Calu3 (cell line): ENCODE results near the gene PKD2L1. TPM values are rescaled to one million over a fixed set of nuclear protein-coding genes. Genes with fewer than 3 reads are reported as not detected.

ENCODE experiments used
- BruUV-seq: library from RNA; stranded (reverse); fragments of 400-500 nt; replicated peaks from 2 replicates; lab custom pipeline; 2021; lab: Mats Ljungman, UMichigan
- CTCF ChIA-PET: fragments of 300-600 bp; sonication (Branson Sonifier 250); formaldehyde crosslinking; loops from one replicate; lab custom pipeline; 2022; ENCODE audit warnings: antibody characterized with exemption; lab: Charles Lee
- DNase-seq: peaks from one replicate; pipeline ENCODE4 v3.0.0; 2022
- H3K27ac Mint-ChIP-seq: one replicate; pipeline ENCODE4 v1.8.0; 2022; ENCODE audit warnings: mixed read lengths; ENCODE audit not compliant: unreplicated experiment
- H3K27me3 Mint-ChIP-seq: one replicate; pipeline ENCODE4 v1.8.0; 2022; ENCODE audit warnings: mixed read lengths; ENCODE audit not compliant: unreplicated experiment
- H3K36me3 Mint-ChIP-seq: one replicate; pipeline ENCODE4 v1.8.0; 2022; ENCODE audit warnings: mild to moderate bottlenecking, moderate library complexity, mixed read lengths; ENCODE audit not compliant: insufficient read depth, unreplicated experiment
- H3K4me1 Mint-ChIP-seq: one replicate; pipeline ENCODE4 v1.8.0; 2022; ENCODE audit warnings: mild to moderate bottlenecking, low read depth, mixed read lengths; ENCODE audit not compliant: unreplicated experiment
- H3K4me3 Mint-ChIP-seq: one replicate; pipeline ENCODE4 v1.8.0; 2022; ENCODE audit warnings: mild to moderate bottlenecking, low read depth, moderate library complexity, mixed read lengths; ENCODE audit not compliant: unreplicated experiment
- H3K9me3 Mint-ChIP-seq: one replicate; pipeline ENCODE4 v1.8.0; 2022; ENCODE audit warnings: low read depth, mixed read lengths; ENCODE audit not compliant: unreplicated experiment
- intact Hi-C: fragments of 100-400 bp; cut with micrococcal nuclease; formaldehyde crosslinking; loops from one replicate; pipeline ENCODE4 v1.10.0; 2022; ENCODE audit not compliant: unreplicated experiment
- total RNA-seq: library from RNA; stranded (reverse); gene quantifications from 2 replicates; pipeline ENCODE4 v1.2.3, GENCODE V29; 2022
- TF ChIP-seq, protein P1 (sequence below): fragments of 200-600 bp; IDR thresholded peaks from one replicate; pipeline ENCODE4 v1.8.0; 2022; ENCODE audit warnings: antibody characterized with exemption; ENCODE audit not compliant: unreplicated experiment

PKD2L1 gene
- total RNA-seq, 1 experiment from 2014 or later, result not detected

DNA sequence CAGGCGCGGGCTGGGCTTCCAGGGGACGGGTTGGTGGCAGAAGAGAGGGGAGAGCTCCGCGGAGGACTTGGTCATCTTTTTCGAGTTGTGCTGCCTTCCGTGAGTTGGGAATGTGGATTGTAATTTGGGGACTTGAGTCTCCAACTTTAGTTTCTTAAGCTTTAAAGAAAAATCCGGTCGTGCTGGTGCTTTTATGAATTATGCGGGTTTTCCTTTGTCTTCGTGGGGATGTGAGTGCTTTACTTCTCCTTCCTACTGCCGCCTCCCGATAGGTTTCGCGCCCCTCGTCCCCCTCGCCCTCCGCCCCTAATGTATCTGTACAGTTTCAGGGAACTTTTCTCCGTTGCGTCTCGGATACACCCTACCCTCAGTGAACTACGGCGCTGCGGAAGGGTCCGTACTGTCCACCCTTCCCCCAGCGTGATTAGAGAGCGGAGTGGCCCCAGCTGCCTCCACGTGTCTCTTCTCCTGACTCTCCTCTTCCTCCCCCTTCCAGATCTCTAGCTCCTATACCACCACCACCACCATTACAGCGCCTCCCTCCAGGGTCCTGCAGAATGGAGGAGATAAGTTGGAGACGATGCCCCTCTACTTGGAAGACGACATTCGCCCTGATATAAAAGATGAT lies 17.7 kb upstream of the PKD2L1 start:
- Mint-ChIP-seq H3K4me3 (peak overlapping the region; percentile 96), H3K27ac (peak overlapping the region; percentile 91), H3K4me1 (peaks cover 42% of the 10 kb centered on the region), H3K27me3 (no peaks in the 10 kb centered on the region), H3K36me3 (peaks cover 72% of the 10 kb centered on the region), H3K9me3 (no peaks in the 10 kb centered on the region)
- TSS peak; percentile 45 for BruUV-seq
- TF ChIP-seq, protein P1, sequence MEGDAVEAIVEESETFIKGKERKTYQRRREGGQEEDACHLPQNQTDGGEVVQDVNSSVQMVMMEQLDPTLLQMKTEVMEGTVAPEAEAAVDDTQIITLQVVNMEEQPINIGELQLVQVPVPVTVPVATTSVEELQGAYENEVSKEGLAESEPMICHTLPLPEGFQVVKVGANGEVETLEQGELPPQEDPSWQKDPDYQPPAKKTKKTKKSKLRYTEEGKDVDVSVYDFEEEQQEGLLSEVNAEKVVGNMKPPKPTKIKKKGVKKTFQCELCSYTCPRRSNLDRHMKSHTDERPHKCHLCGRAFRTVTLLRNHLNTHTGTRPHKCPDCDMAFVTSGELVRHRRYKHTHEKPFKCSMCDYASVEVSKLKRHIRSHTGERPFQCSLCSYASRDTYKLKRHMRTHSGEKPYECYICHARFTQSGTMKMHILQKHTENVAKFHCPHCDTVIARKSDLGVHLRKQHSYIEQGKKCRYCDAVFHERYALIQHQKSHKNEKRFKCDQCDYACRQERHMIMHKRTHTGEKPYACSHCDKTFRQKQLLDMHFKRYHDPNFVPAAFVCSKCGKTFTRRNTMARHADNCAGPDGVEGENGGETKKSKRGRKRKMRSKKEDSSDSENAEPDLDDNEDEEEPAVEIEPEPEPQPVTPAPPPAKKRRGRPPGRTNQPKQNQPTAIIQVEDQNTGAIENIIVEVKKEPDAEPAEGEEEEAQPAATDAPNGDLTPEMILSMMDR, result no peak
- DNase-seq, result no peak
- intact Hi-C loops, result loop anchor here (2.0 kb wide), 1 partner anchor 25 kb away; no protein-coding TSS in a partner anchor
- CTCF ChIA-PET, result interaction anchor here (2.9 kb wide), 1 partner anchor 23 kb away, joined by 12 read pairs; no protein-coding TSS in a partner anchor

DNA sequence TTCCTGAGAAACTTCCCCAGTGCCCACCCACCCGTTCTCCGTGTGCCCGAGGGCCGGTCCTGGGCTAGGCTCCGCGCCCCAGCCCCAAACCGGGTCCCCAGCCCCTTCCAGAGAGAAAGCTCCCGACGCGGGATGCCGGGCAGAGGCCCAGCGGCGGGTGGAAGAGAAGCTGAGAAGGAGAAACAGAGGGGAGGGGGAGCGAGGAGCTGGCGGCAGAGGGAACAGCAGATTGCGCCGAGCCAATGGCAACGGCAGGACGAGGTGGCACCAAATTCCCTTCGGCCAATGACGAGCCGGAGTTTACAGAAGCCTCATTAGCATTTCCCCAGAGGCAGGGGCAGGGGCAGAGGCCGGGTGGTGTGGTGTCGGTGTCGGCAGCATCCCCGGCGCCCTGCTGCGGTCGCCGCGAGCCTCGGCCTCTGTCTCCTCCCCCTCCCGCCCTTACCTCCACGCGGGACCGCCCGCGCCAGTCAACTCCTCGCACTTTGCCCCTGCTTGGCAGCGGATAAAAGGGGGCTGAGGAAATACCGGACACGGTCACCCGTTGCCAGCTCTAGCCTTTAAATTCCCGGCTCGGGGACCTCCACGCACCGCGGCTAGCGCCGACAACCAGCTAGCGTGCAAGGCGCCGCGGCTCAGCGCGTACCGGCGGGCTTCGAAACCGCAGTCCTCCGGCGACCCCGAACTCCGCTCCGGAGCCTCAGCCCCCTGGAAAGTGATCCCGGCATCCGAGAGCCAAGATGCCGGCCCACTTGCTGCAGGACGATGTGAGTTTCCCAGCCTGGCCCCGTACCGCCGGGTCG lies 16.9 kb upstream of the PKD2L1 start, which contains the start of gene SCD:
TSS of gene SCD (plus strand) at position 469 of the 803 bp plus-strand sequence. CDS start at position 741, 272 bp downstream.
- Mint-ChIP-seq H3K4me1 (peaks cover 35% of the 10 kb centered on the region), H3K27ac (peak within 1 kb of the TSS; percentile 91), H3K9me3 (no peaks in the 10 kb centered on the region), H3K4me3 (peak within 1 kb of the TSS; percentile 96), H3K27me3 (no peaks in the 10 kb centered on the region), H3K36me3 (peaks cover 65% of the 10 kb centered on the region)
- DNase-seq, result peak; percentile 81
- intact Hi-C loops, result loop anchor here (2.0 kb wide), 1 partner anchor 26 kb away; no protein-coding TSS in a partner anchor
- TF ChIP-seq, protein P1, result no peak
- no TSS peak for BruUV-seq
- CTCF ChIA-PET, result interaction anchor here (0.7 to 2.9 kb wide), 5 partner anchors 18 to 216 kb away, joined by 3 to 12 read pairs (median 8); no protein-coding TSS in a partner anchor

- BruUV-seq, result no TSS peak
- TF ChIP-seq, protein P1, result no peak
- H3K4me3 Mint-ChIP-seq, result peak overlapping the region; percentile 96
- CTCF ChIA-PET, result interaction anchor here (0.7 to 2.9 kb wide), 4 partner anchors 24 to 217 kb away, joined by 6 to 12 read pairs (median 8); no protein-coding TSS in a partner anchor
- H3K4me1 Mint-ChIP-seq, result peaks cover 37% of the 10 kb centered on the region
- intact Hi-C loops, result loop anchor here (2.0 kb wide), 1 partner anchor 26 kb away; no protein-coding TSS in a partner anchor
- DNase-seq, result peak; percentile 70
- peak overlapping the region; percentile 52 for H3K27ac Mint-ChIP-seq
- no peaks in the 10 kb centered on the region for H3K27me3 Mint-ChIP-seq
- H3K36me3 Mint-ChIP-seq, result peaks cover 60% of the 10 kb centered on the region
- no peaks in the 10 kb centered on the region for H3K9me3 Mint-ChIP-seq
Observed at GRCh38 chr10:100346351-100346764, 16.3 kb upstream of the PKD2L1 start.
